ENCODE results near the gene PDLIM5.

The PDLIM5 gene

DNA sequence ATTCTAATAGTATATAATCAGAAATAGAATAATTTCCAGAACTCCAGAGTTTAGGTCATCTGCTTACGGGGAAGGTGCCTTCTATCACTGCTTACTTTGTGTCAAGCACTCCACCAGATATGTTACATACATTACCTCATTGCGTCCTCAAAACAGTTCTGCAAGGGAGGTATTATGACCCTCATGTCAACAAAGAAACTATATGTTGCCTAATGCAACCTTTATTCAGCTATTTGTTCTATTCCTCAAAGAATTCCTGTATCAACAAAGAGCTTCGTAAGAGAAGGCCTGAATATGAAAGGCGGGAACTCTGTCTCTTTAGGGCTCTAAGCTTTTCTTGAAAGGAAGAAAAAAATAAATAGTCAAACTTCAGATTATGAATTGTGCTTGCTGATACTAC, 114.7 kb downstream of the PDLIM5 start:
- no peak for DNase-seq

GRCh38 chr4:94567811-94568210, 116.1 kb downstream of the PDLIM5 start:
- DNase-seq: no peak

GRCh38 chr4:94570558-94570957, 118.8 kb downstream of the PDLIM5 start:
- no peak for DNase-seq

- DNase-seq: no peak
Observed at GRCh38 chr4:94571298-94571697, 119.6 kb downstream of the PDLIM5 start.

DNA sequence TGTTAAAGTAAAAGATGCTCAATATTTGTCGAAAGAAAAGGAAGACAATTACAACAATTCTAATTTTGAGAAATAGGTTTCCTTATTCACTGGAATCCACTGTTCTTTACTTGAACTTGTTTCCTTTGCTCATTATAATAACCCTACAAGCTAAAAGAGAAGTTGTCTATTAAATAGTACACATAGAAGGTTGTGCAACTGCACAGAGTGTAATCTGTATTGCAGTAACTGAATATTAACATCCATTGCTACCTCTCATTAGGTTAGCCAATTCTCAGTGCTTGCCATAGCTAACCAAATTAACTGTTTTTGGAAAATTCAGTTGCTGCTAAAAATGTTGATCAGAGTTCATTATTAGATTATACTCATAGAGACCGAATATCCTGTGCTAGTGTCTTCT, 120.0 kb downstream of the PDLIM5 start:
- DNase-seq: no peak

DNA sequence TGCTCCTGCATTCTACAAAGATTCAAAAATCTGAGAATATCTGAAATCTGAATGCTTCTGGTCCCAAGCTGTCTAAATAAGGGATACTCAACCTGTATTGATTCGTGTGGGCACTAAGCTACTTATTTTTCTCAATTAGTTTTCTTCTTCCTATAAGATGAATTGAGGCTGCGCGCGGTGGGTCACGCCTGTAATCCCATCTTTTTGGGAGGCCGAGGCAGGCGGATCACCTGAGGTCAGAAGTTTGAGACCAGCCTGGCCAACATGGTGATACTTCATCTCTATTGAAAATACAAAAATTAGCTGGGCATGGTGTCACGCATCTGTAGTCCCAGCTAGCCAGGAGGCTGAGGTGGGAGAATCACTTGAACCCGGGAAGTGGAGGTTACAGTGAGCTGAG, 122.3 kb downstream of the PDLIM5 start:
- DNase-seq: no peak

DNA sequence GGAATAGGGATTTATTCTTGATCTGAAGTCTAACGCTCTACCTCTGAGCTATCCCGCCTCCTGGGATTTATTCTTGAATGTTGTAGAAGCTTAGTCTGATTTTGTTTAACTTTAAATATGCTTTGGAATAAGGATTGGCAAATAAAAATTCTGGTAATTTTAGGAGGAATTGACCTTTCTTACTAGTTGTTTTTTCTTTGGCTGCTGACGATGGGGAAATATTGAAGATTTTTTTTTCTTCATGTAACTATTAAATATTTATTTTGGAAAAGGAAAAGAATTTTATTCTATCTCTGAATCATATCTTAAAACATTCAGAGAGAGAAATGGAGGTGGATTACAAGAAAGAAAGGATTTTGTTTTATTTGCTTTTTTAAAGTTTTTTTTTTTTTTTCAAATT, 122.9 kb downstream of the PDLIM5 start:
- no peak for DNase-seq

DNA sequence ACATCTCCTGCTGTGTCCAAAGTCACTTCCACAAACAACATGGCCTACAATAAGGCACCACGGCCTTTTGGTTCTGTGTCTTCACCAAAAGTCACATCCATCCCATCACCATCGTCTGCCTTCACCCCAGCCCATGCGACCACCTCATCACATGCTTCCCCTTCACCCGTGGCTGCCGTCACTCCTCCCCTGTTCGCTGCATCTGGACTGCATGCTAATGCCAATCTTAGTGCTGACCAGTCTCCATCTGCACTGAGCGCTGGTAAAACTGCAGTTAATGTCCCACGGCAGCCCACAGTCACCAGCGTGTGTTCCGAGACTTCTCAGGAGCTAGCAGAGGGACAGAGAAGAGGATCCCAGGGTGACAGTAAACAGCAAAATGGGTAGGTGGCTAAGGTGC, 123.9 kb downstream of the PDLIM5 start:
- DNase-seq: no peak

DNA sequence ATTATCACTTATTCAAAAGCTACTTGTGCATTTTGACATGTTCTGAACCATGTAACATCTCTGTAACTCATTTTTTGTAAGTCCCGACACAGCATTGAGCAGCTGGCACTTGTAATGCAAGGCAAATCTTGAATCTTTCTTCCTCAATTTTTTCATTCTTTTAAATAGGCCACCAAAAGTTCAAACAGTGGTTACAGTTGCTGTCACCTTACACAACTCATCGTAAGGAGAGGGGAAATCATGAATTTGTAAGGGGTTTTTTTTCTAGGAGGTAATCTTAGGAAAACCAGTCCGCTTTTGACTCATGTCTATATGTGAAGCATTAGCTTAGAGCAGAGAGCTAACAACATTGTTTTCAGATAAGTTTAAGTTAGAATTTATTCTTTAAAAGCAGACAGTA, 124.5 kb downstream of the PDLIM5 start:
- DNase-seq: no peak

GRCh38 chr4:94577136-94577535, 125.4 kb downstream of the PDLIM5 start:
- peak; percentile 35 for DNase-seq

DNA sequence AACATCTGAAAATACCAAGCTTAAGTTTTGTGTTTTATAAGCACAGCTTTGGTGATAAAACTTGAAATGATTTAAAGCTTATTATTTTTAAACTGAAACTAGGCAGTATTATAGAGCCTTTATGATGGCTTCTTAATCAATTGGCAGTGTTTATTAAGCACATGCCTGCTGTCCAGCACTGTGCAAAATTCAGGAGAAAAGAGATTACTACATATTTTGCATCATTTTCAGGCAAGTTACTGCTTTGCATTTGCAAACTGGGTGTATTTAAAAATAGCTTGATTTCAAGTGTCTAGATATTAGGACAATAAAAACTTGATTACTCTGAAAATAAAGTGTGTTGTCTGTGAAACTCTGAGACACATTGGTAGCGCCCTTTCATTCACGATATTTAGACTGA, 126.5 kb downstream of the PDLIM5 start:
- no peak for DNase-seq

DNA sequence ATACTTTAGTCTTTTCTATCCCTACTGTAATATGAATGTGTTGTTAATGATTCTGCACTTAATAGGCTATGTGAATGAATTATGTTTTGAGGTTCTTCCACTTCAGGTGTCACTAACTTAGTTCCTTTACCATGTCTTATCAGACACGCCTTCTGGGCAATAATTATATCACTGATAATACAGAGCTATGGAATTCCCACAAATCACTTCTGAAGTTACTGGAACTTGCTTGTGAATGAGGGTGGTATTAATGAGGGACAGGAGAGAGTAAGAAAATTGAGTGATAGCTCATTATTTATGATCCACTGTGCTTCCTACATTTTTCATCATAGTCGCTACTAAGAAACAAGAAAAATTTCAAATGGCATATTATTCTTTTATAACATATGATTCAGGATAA, 130.0 kb downstream of the PDLIM5 start:
- no peak for DNase-seq

DNA sequence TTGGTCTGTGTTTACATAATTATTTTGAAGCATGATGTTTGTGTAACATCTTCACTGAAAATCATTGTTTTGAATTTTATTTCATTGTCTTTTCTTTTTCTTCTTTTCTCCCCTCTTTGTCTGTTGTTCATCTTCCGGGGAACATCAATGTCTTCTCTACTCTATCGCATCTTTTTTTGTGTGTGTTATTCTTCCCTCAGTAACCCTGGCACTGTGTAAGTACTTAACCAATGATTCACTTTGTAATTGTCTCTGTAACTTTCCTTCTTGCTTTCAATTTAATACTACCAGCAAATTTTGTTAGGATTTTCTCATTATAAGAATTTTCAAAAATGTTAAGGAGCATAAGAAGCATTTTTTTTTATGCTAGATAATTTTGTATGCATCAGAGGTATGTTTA, 130.8 kb downstream of the PDLIM5 start:
- no peak for DNase-seq

- DNase-seq: no peak
Observed at GRCh38 chr4:94583914-94584641, 132.3 kb downstream of the PDLIM5 start.

DNA sequence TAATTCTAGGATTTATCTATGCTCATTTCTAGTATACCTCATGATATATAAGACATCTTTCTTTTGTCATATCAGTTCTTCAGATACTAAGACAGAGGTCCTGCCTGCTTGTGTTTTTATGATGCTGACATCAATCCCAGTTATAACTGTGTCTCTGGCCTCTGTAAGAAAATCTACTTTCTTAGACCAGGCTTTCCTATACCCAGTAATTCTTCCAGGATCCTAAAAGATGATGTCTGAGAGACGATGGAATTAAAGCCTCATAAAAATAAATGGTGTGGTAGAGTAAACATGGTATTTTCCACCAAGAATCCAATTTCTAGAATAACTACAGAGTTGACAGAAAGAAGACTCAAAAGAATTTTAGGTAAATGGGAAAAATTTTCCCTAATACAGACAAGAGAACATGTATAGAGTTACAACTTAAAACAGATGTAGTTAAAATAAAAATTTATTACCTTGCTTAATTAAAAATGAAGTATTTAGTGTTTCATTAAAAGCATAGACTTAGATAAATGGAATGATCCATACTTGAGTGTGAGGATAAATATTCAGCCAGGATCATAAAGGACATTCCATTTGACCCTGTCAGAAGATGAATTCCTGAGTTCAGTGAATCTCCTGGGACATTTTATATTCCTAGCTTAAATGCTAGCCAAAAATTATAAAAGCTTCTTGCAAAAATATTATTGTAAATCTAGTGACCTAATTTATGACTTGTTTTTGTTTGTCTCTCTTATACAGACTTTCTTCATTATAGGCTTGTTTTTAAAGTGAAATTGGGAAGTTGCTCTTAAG, 137.4 kb downstream of the PDLIM5 start:
- no peak for DNase-seq

- no peak for DNase-seq
Observed at GRCh38 chr4:94590493-94590892, 138.8 kb downstream of the PDLIM5 start.

DNA sequence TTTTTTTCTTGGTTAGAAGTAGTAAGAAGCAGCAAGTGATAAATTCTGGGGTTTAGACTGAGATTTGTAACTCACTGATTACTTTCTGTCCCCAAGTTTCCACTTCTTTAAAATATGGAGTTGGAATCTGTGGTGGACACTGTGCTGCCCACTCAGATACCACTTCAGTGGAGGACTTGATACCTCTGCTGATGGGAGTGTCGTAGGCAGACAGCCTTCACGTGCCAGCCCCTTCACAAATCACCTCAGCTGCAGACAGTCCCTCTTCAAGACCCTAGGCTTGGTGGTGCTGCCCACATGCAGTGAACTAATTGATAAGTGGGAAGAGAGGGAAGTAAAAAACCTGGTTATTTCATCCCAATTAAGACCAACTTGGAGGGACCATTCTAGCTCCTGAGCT, 139.5 kb downstream of the PDLIM5 start:
- no peak for DNase-seq

DNA sequence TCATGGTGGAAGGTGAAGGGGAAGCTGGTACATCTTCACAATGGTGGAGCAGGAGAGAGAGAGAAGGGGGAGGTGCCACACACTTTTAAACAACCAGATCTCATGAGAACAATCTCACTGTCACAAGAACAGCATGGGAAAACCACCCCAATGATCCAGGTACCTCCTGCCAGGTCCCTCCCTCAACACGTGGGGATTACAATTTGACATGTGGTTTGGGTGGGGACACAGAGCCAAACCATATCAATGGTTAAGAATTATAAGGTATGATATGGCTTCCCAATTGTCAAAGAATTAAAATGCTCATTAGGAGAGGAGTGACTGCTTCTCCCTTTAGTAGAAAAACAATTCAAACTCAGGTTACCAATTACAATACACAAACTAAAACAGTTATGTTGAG, 143.3 kb downstream of the PDLIM5 start:
- no peak for DNase-seq

DNA sequence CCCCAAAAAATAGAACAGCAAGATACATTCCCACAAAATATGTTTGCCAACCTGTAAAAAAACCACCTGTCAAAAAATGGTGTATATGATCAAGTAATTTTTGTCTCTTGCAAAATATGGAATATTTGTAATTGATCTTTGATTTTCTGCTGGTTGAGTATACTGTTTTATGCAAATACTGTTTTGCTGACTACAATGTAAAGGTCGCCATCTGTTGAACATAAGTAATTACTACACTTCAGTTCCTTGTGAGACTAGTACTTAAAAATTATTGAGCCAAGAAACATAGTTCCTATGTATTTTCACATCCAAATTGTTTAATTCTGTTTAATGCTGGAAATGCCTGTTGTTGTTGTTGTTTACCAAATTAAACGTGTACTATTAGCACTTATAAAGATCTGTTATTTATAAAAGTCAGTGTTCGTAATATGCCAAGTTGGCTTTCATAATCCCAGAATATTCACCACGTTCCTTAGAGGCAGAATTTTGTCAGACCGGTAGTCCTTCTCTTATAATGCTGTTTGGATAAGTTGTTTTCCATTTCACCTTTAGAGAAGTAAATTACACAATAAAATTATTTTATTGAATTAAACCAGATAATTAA, 144.2 kb downstream of the PDLIM5 start:
- no peak for DNase-seq

- no peak for DNase-seq
Observed at GRCh38 chr4:94598758-94599157, 147.0 kb downstream of the PDLIM5 start.

- DNase-seq: no peak
Observed at GRCh38 chr4:94603170-94603747, 151.5 kb downstream of the PDLIM5 start.

GRCh38 chr4:94605241-94605805, 153.6 kb downstream of the PDLIM5 start:
- DNase-seq: no peak

GRCh38 chr4:94610145-94610544, 158.4 kb downstream of the PDLIM5 start:
- DNase-seq: no peak
